DND-41 (cell line): ENCODE measurements around the gene VWA5B1.

Experiments used
- EZH2 ChIP-seq: IDR thresholded peaks from 3 replicates; pipeline ENCODE4 v1.6.1; 2012; ENCODE audit warnings: borderline replicate concordance, low read depth, mild to moderate bottlenecking, moderate library complexity, low read length, inconsistent platforms; ENCODE audit not compliant: severe bottlenecking
- TF ChIP-seq, protein P1 (sequence below): IDR thresholded peaks from 2 replicates; pipeline ENCODE4 v1.5.1; 2012; ENCODE audit warnings: borderline replicate concordance, low read length, moderate library complexity, mild to moderate bottlenecking; ENCODE audit not compliant: poor library complexity, severe bottlenecking; ENCODE audit errors: extremely low read depth

DNA sequence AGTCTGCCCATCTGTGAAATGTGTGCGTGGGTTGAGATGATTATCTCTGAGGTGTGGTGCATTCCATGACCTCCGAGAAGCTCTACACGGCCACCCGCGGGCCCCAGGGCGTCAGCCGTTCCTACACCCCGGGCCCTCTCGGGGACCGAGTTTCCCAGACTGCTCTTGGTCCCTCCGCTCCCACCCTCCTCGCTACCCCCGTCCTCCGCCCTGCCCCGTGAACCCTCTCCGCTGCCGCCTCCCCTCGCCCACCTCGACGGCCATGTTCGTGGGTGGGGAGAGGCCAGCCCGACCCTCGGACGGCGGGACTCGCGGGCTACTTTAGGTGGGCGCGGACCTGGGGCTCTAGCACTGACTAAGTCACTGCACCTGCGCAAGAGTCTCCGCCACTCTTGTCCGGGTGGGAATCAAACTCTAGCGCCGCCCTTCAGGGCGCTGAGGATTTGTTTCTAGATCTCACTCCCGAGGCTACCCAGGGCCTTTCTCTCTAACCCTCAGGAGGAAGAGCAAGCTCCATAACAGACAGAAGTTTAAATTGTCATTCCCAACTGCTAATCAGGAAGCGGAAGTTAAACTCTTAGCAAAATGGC is 47.7 kb upstream of the VWA5B1 start:
- TF ChIP-seq, protein P1, sequence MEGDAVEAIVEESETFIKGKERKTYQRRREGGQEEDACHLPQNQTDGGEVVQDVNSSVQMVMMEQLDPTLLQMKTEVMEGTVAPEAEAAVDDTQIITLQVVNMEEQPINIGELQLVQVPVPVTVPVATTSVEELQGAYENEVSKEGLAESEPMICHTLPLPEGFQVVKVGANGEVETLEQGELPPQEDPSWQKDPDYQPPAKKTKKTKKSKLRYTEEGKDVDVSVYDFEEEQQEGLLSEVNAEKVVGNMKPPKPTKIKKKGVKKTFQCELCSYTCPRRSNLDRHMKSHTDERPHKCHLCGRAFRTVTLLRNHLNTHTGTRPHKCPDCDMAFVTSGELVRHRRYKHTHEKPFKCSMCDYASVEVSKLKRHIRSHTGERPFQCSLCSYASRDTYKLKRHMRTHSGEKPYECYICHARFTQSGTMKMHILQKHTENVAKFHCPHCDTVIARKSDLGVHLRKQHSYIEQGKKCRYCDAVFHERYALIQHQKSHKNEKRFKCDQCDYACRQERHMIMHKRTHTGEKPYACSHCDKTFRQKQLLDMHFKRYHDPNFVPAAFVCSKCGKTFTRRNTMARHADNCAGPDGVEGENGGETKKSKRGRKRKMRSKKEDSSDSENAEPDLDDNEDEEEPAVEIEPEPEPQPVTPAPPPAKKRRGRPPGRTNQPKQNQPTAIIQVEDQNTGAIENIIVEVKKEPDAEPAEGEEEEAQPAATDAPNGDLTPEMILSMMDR: no peak
- no peak for TF ChIP-seq EZH2
